Measurements from ENCODE around the gene RAD51B.
A peak's percentile ranks its signal among the peaks of the same experiment; 100 is the strongest.

RAD51B gene

GRCh38 chr14:68172627-68173026 is 353.0 kb downstream of the RAD51B start:
- no peak for TF ChIP-seq CTCF (conservative IDR thresholded peaks at IDR 0.05; ENCODE audit: control insufficient read depth, insufficient read depth, low read depth, low read length)
- H3K4me3 ChIP-seq (ENCODE audit: control insufficient read depth, low read depth, low read length), result no peak overlapping the region
- peak; percentile 43 for DNase-seq (ENCODE audit: low read depth)

- H3K4me3 ChIP-seq (ENCODE audit: control insufficient read depth, low read depth, low read length), result no peak overlapping the region
- peak; percentile 36 for DNase-seq (ENCODE audit: low read depth)
- no peak for TF ChIP-seq CTCF (conservative IDR thresholded peaks at IDR 0.05; ENCODE audit: control insufficient read depth, insufficient read depth, low read depth, low read length)
These were observed 353.8 kb downstream of the RAD51B start for GRCh38 chr14:68173227-68173972.

- no peak overlapping the region for H3K4me3 ChIP-seq (ENCODE audit: control insufficient read depth, low read depth, low read length)
- no peak for TF ChIP-seq CTCF (conservative IDR thresholded peaks at IDR 0.05; ENCODE audit: control insufficient read depth, insufficient read depth, low read depth, low read length)
These were observed 354.9 kb downstream of the RAD51B start for GRCh38 chr14:68174446-68174845.

GRCh38 chr14:68176687-68177086 is 357.1 kb downstream of the RAD51B start:
- DNase-seq (ENCODE audit: low read depth), result no peak
- no peak for TF ChIP-seq CTCF (conservative IDR thresholded peaks at IDR 0.05; ENCODE audit: control insufficient read depth, insufficient read depth, low read depth, low read length)
- no peak overlapping the region for H3K4me3 ChIP-seq (ENCODE audit: control insufficient read depth, low read depth, low read length)

More at GRCh38 chr14:68174446-68174845, 354.9 kb downstream of the RAD51B start:
- DNase-seq (ENCODE audit: low read depth), result peak; percentile 37

- DNase-seq (ENCODE audit: low read depth), result no peak
- no peak for TF ChIP-seq CTCF (conservative IDR thresholded peaks at IDR 0.05; ENCODE audit: control insufficient read depth, insufficient read depth, low read depth, low read length)
- H3K4me3 ChIP-seq (ENCODE audit: control insufficient read depth, low read depth, low read length), result no peak overlapping the region
These were observed 358.1 kb downstream of the RAD51B start for GRCh38 chr14:68177728-68178127.

GRCh38 chr14:68178282-68178681 is 358.7 kb downstream of the RAD51B start:
- TF ChIP-seq CTCF (conservative IDR thresholded peaks at IDR 0.05; ENCODE audit: control insufficient read depth, insufficient read depth, low read depth, low read length), result no peak
- H3K4me3 ChIP-seq (ENCODE audit: control insufficient read depth, low read depth, low read length), result no peak overlapping the region
- DNase-seq (ENCODE audit: low read depth), result no peak

Measured in fibroblast of mammary gland (primary cell).